CD4-positive, alpha-beta T cell treated with Interleukin-15 for 4 hours (primary cell): ENCODE measurements around the gene WDFY2.
A peak's percentile ranks its signal among the peaks of the same experiment; 100 is the strongest.

Experiments used
- DNase-seq: peaks from one replicate; pipeline ENCODE4 v3.0.0-alpha.2; 2020; ENCODE audit warnings: low spot score

Gene WDFY2

GRCh38 chr13:51770681-51771417 lies 186.6 kb downstream of the WDFY2 start:
- no peak for DNase-seq

DNA sequence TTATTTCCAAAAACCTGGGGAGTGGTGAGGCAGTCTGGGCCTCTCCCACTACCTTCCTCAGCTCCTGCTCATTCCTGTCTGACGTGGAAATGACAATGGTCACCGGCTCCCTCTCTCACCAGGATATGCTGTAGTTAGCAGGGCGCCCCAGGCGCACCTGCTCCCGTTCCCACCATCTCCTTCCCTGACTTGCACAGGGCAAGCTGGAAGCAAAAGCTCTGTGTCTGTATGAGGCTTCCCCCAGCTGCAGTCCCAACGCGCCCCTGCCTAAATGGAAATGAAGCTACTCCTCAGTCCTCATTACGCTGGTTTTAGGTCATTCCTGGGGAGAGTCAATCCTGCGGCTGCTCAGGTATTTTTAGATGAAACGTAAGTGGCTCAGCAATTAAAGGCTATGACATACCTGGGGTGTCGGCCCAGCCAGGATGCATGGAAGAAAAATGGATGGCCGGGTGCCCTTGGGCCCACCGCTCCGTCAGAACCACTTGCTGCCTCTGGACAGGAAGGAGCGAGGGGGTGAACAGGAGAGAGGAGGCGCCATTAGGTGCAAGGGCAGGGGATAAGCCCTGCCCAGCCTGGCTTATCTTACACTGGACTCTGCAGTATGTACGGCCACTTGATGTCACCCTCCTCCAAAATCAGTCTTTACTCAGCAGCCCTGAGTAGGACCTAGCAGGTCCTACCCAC lies 187.3 kb downstream of the WDFY2 start:
- DNase-seq: no peak

GRCh38 chr13:51772105-51772455 lies 187.8 kb downstream of the WDFY2 start:
- no peak for DNase-seq

- DNase-seq: no peak
Observed at GRCh38 chr13:51772781-51773180, 188.5 kb downstream of the WDFY2 start.

DNA sequence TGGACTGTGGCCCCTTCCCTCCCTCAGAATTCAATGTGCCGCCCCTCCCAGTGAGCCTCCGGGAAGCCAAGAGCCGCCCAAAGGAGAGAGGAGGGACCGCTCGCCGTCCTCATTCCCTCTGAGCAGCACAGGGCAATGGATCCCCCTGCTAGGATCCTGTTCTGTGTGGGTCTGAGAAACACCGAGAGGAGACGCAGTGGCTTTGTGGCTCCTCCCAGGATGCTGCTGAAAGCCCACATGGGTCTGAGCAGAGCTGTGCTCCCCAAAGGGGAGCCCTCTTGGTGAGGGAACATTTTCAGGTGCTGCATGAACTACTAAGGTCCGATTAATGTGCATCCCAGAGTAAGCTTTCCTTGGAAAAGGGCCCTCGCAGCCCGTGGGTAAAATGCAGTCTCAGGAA lies 189.3 kb downstream of the WDFY2 start:
- no peak for DNase-seq

GRCh38 chr13:51776179-51776578 lies 191.9 kb downstream of the WDFY2 start:
- DNase-seq: no peak

DNA sequence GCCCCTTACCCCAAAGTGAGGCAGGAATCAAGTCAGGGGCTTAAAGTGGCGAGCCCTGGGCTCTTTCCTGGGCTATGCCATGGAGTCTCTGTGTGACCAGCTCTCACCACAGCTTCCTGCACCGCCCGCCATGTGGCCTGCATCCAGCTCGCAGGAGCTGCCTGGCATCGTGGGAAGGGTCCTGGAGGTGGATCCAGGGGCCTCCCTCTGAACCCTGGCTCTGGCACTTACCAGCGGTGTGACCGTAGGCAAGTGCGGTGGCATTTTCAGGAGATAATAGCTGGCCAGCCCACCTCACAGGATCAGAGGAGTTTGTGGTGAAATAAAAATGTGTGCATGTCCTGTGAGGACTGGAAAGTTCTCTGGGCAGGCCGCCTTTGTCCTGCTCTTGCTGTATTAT lies 193.7 kb downstream of the WDFY2 start:
- DNase-seq: no peak

DNA sequence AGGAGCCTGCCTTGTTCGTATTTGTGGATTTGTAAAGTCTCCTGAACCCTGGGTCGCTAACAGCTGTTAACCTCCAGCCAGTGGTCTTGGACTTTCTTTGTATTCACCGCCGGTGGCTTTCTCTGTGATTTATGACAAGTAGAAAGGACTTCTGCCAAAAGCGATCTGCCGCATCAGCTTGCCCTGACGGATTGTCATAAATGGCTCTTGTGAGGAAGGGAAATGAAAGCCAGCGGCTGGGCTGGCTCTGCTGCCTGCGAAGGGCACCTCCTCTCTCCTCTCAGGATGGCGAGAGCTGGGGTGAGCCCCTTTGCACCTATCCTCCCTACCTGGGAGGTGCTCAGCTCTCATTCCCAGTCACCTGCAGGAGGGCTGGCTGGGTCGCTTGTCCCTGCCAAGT lies 194.1 kb downstream of the WDFY2 start:
- DNase-seq: no peak

GRCh38 chr13:51780099-51780498 lies 195.8 kb downstream of the WDFY2 start:
- no peak for DNase-seq

GRCh38 chr13:51781246-51782022 lies 197.2 kb downstream of the WDFY2 start:
- no peak for DNase-seq

GRCh38 chr13:51782026-51782710 lies 197.9 kb downstream of the WDFY2 start:
- no peak for DNase-seq

GRCh38 chr13:51783428-51784094 lies 199.3 kb downstream of the WDFY2 start:
- DNase-seq: no peak

DNA sequence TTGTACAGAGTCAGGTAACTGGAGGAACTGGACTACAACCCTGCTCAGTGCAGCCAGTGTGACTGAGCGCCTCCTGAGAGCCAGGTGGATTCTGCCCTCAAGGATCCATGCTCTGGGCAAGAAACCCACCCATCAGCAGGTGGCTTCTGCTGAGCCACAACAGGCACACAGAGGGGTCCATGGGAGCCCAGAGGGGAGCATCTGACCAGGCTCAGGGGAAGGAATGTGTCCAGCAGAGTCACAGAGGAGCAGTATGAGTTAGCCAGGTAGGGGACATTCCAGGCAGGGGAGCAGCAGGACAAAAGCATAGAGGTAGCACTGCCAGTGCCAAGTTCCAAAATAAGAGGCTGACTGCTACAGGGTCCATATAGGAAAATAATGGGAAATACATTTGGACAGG lies 199.8 kb downstream of the WDFY2 start:
- DNase-seq: no peak

GRCh38 chr13:51785712-51786424 lies 201.6 kb downstream of the WDFY2 start:
- DNase-seq: no peak

- no peak for DNase-seq
Observed at GRCh38 chr13:51786425-51787265, 202.4 kb downstream of the WDFY2 start.

DNA sequence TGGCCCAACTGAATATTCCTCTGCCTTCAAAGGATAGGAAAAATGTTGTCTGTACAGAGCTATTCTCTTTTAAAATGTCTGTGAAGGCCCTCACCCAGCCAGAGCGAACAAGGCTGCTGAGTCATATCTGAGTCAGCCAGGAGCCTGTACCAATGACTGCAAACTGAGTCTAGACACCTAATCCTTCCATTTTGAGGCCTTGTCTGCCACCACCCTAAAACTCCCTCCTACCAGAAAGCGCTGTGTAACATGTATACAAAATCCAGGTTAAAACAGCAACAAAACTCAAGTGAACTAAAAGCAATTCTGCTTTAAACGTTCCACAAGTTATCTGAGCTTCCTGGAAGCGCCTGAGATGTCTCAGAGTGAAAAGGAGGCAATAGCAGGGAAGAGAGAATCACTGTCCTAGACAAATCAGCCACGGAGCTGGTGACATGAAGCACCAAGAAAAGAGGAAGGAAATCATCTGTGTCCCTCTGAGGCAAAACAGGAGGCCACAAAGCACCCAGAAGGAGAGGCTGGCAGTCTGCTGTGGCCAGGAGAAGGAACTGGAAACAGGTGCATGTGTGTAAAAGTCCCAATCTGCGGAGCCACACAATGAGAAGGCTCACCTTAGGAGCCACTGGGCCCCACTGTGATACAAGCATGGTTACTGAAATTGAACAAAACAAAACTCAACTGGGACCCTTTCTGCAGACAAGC lies 209.5 kb downstream of the WDFY2 start:
- DNase-seq: peak; percentile 39

- DNase-seq: no peak
Observed at GRCh38 chr13:51794964-51795363, 210.7 kb downstream of the WDFY2 start.

GRCh38 chr13:51795419-51795818 lies 211.2 kb downstream of the WDFY2 start:
- no peak for DNase-seq

DNA sequence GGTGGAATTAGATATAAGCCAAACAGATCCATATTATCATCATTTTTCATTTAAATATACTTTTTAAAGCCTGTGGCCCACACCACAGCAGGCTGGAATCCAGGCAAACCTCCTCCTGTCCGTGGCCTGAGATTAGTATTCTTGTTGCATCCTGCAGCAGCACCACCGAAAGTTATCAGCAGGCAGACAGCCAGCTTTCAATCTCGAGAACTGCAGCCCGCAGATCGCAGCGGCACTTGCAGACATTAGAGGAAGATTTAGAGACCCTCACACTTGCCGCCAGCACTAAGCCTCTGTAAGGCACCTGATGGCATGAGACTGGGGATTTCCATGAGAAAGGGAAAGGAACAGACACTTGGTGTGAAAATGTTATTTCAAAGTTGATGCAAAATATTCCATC lies 212.3 kb downstream of the WDFY2 start:
- no peak for DNase-seq
